Measurements from ENCODE around the gene TTC3. TPM values are rescaled to one million over a fixed set of nuclear protein-coding genes. Genes with fewer than 3 reads are reported as not detected.
A peak's percentile ranks its signal among the peaks of the same experiment; 100 is the strongest.

The TTC3 gene
- total and polyA plus RNA-seq, 10 of the 15 experiments (the other 5 are each of a cell fraction or from before 2014, with no cell fraction given) = 23.1 to 94.9 (median 72.7) TPM

- 0 out of 2 replicates have a peak, but pooled peaks have one; percentile 14 for TF ChIP-seq RUNX3 (IDR thresholded peaks at IDR 0.05; ENCODE audit: low read length)
- TF ChIP-seq RFX5 (IDR thresholded peaks at IDR 0.05; ENCODE audit: low read depth, low read length) = no peak
- TF ChIP-seq POLR2AphosphoS2 (IDR thresholded peaks at IDR 0.05; ENCODE audit: low read depth, low read length) = 0 out of 2 replicates have a peak, but pooled peaks have one; percentile 21
- H3K27me3 ChIP-seq (replicated peaks in 1 of 2; ENCODE audit: control insufficient read depth in 2 of 2, insufficient read depth in 2 of 2, low read length in 1 of 2) = no peaks in the 10 kb centered on the region
- H4K20me1 ChIP-seq (ENCODE audit: control insufficient read depth, insufficient read depth) = no peaks in the 10 kb centered on the region
- BruUV-seq (replicated peaks) = no TSS peak
- no peak for FAIRE-seq
- peaks cover 0 to 4% of the 10 kb centered on the region in 2 experiments; a peak in 1 of 4 replicates for H3K36me3 ChIP-seq (ENCODE audit: control insufficient read depth in 2 of 2, insufficient read depth in 2 of 2, low read length in 1 of 2)
- H3K4me1 ChIP-seq (ENCODE audit: control insufficient read depth, insufficient read depth, low read length) = no peaks in the 10 kb centered on the region
- H3K9me3 ChIP-seq (replicated peaks; ENCODE audit: control insufficient read depth, insufficient read depth, low read length) = no peaks in the 10 kb centered on the region; the same call in 2 of the 3 replicates
- no peak overlapping the region for H3K4me2 ChIP-seq (ENCODE audit: control insufficient read depth, insufficient read depth)
- WGBS (ENCODE audit: insufficient coverage, insufficient replicate concordance, low lambda C conversion rate, missing lambda C conversion rate) = 31% methylated on average over 7 of the region's 7 CpGs
- ChIA-PET POLR2A (no interaction called here), CTCF (interaction anchor here (0.7 to 1.8 kb wide), 2 partner anchors 9 to 86 kb away, joined by 3 to 4 read pairs; no protein-coding TSS in a partner anchor), SMC1A (ENCODE audit: uncharacterized antibody, unreplicated experiment) (no interaction called here), RAD21 (ENCODE audit: unreplicated experiment) (interaction anchor here (1.0 kb wide), 1 partner anchor 47 kb away, joined by 3 read pairs; no protein-coding TSS in a partner anchor)
- no peak overlapping the region for H2AFZ ChIP-seq (ENCODE audit: control insufficient read depth, low read depth, low read length)
- peak; percentile 63 for ATAC-seq
- H3K27ac ChIP-seq (ENCODE audit: control insufficient read depth, insufficient read depth) = no peak overlapping the region
- no peaks in the 10 kb centered on the region for H3K79me2 ChIP-seq (ENCODE audit: control insufficient read depth, insufficient read depth, low read length)
- DNase-seq (ENCODE audit: low read depth, low spot score) = no peak
- in situ Hi-C loops (cut with MboI) (no loop called here), intact Hi-C loops (cut with micrococcal nuclease; ENCODE audit: unreplicated experiment) (no loop called here)
- no peak overlapping the region for H3K9ac ChIP-seq (ENCODE audit: control insufficient read depth, insufficient read depth, low read length)
- H3K4me3 ChIP-seq = no peak overlapping the region
Measured at GRCh38 chr21:37061926-37062592, 11.0 kb upstream of the TTC3 start.

- Histone ChIP-seq H3K4me1 (ENCODE audit: control insufficient read depth, insufficient read depth, low read length) (no peaks in the 10 kb centered on the region), H3K4me3 (no peak overlapping the region), H3K27ac (ENCODE audit: control insufficient read depth, insufficient read depth) (no peak overlapping the region), H3K9me3 (replicated peaks; ENCODE audit: control insufficient read depth, insufficient read depth, low read length) (no peaks in the 10 kb centered on the region; the same call in 2 of the 3 replicates), H3K9ac (ENCODE audit: control insufficient read depth, insufficient read depth, low read length) (no peak overlapping the region), H3K79me2 (ENCODE audit: control insufficient read depth, insufficient read depth, low read length) (no peaks in the 10 kb centered on the region), H3K4me2 (ENCODE audit: control insufficient read depth, insufficient read depth) (no peak overlapping the region), H4K20me1 (ENCODE audit: control insufficient read depth, insufficient read depth) (no peaks in the 10 kb centered on the region), H3K27me3 (replicated peaks in 1 of 2; ENCODE audit: control insufficient read depth in 2 of 2, insufficient read depth in 2 of 2, low read length in 1 of 2) (no peaks in the 10 kb centered on the region), H3K36me3 (ENCODE audit: control insufficient read depth in 2 of 2, insufficient read depth in 2 of 2, low read length in 1 of 2) (peaks cover 0 to 5% of the 10 kb centered on the region in 2 experiments; a peak in 1 of 4 replicates), H2AFZ (ENCODE audit: control insufficient read depth, low read depth, low read length) (no peak overlapping the region)
- TF ChIP-seq, protein P1, sequence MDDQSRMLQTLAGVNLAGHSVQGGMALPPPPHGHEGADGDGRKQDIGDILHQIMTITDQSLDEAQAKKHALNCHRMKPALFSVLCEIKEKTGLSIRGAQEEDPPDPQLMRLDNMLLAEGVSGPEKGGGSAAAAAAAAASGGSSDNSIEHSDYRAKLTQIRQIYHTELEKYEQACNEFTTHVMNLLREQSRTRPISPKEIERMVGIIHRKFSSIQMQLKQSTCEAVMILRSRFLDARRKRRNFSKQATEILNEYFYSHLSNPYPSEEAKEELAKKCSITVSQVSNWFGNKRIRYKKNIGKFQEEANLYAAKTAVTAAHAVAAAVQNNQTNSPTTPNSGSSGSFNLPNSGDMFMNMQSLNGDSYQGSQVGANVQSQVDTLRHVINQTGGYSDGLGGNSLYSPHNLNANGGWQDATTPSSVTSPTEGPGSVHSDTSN (IDR thresholded peaks at IDR 0.05; ENCODE audit: insufficient replicate concordance, low read depth, low read length) = no peak
- TF ChIP-seq RB1 (IDR thresholded peaks at IDR 0.05; ENCODE audit: borderline replicate concordance) (no peak), ZBTB33 (IDR thresholded peaks at IDR 0.05) (no peak), RELA (IDR thresholded peaks at IDR 0.05; ENCODE audit: borderline replicate concordance, partially characterized antibody) (no peak)
- FAIRE-seq (no peak), ATAC-seq (no peak), DNase-seq (ENCODE audit: low read depth, low spot score) (no peak)
- 75% methylated on average over 6 of the region's 6 CpGs for WGBS (ENCODE audit: insufficient coverage, insufficient replicate concordance, low lambda C conversion rate, missing lambda C conversion rate)
- POLR2A ChIA-PET = no interaction called here
- no TSS peak for BruUV-seq (replicated peaks)
- intact Hi-C loops (cut with micrococcal nuclease; ENCODE audit: unreplicated experiment) = no loop called here
- CTCF ChIA-PET = interaction anchor here (1.8 kb wide), 1 partner anchor 86 kb away, joined by 4 read pairs; no protein-coding TSS in a partner anchor
- RAD21 ChIA-PET (ENCODE audit: unreplicated experiment) = interaction anchor here (1.0 kb wide), 1 partner anchor 48 kb away, joined by 3 read pairs; no protein-coding TSS in a partner anchor
- SMC1A ChIA-PET (ENCODE audit: uncharacterized antibody, unreplicated experiment) = no interaction called here
- in situ Hi-C loops (cut with MboI) = no loop called here
Measured at GRCh38 chr21:37062593-37062935, 10.5 kb upstream of the TTC3 start.

All from GM12878 (cell line).